Measurements from ENCODE around the gene COQ3.

DNA sequence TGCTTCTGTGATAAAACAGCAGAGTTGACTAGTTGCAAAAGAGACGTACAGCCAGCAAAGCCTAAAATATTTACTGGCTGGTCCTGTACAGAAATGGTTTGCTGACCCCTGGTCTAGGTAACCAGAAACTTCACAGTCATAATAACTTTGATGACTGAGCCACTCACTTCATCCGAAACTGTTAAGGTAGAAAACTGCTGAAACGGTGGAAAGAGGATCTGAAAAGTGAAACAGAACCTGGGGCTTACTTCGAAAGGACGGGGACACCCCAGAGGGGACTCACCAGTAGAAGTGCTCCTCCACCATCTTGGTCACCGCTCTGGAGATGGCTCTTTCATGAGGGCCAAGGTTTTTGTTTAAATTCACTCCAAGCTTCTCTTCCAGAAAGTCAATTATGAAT is 60.9 kb downstream of the COQ3 start:
- TF ChIP-seq, protein P1, sequence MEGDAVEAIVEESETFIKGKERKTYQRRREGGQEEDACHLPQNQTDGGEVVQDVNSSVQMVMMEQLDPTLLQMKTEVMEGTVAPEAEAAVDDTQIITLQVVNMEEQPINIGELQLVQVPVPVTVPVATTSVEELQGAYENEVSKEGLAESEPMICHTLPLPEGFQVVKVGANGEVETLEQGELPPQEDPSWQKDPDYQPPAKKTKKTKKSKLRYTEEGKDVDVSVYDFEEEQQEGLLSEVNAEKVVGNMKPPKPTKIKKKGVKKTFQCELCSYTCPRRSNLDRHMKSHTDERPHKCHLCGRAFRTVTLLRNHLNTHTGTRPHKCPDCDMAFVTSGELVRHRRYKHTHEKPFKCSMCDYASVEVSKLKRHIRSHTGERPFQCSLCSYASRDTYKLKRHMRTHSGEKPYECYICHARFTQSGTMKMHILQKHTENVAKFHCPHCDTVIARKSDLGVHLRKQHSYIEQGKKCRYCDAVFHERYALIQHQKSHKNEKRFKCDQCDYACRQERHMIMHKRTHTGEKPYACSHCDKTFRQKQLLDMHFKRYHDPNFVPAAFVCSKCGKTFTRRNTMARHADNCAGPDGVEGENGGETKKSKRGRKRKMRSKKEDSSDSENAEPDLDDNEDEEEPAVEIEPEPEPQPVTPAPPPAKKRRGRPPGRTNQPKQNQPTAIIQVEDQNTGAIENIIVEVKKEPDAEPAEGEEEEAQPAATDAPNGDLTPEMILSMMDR (IDR thresholded peaks at IDR 0.05): no peak
- TF ChIP-seq POLR2A (IDR thresholded peaks at IDR 0.05): no peak
